HepG2 (cell line): Measurements from ENCODE around the gene CABLES2. TPM values are rescaled to one million over a fixed set of nuclear protein-coding genes. Genes with fewer than 3 reads are reported as not detected.

ENCODE experiments used
- ATAC-seq: fragments of 200-7000 bp; cut with Tn5 transposase; 3 replicates; pipeline ENCODE4 v1.9.1; 2020; ENCODE audit warnings: mild to moderate bottlenecking, moderate library complexity
- BruUV-seq: library from RNA; stranded (reverse); fragments of 400-500 nt; replicated peaks from 2 replicates; lab custom pipeline; 2021; lab: Mats Ljungman, UMichigan
- CTCF ChIA-PET: fragments of 300-600 bp; formaldehyde crosslinking; extraction: SDS; loops from one replicate; lab custom pipeline; 2021; ENCODE audit warnings: low total read pairs, inconsistent platforms, low intra/inter-chr PET ratio; lab: Yijun Ruan, JAX
- POLR2A ChIA-PET: fragments of 350-600 bp; sonication (Branson Sonifier 250); formaldehyde crosslinking; loops from one replicate; lab custom pipeline; 2020; ENCODE audit warnings: antibody characterized with exemption, inconsistent platforms; lab: Yijun Ruan, JAX
- DNase-seq: peaks from one replicate; pipeline ENCODE4 v3.0.0-alpha.2; 2015; ENCODE audit warnings: low spot score
- FAIRE-seq: peaks from 3 replicates; lab custom pipeline; 2011; peaks lifted over from hg19 to GRCh38; lab: Jason Lieb, UNC
- H2AFZ ChIP-seq: one replicate; pipeline ENCODE4 v1.6.1; 2011; ENCODE audit warnings: low read length, inconsistent platforms
- H3K27ac ChIP-seq: fragments of 300-600 bp; 3 replicates; pipeline ENCODE4 v1.8.0; 2011; ENCODE audit warnings: mixed run types, mild to moderate bottlenecking, mixed read lengths, low read length, inconsistent platforms; ENCODE audit not compliant: insufficient read depth; ENCODE audit errors: extremely low read length
- H3K27me3 ChIP-seq, 2 experiments: fragments of 200-600 bp in 1 of 2; 2 replicates in 1 of 2; 3 replicates in 1 of 2; pipeline versions ENCODE4 v1.6.0 to v1.8.0; 2011; ENCODE audit warnings: low read length in 2 of 2, mild to moderate bottlenecking in 2 of 2, moderate library complexity in 2 of 2, inconsistent platforms in 1 of 2; ENCODE audit not compliant: insufficient read depth in 2 of 2, control insufficient read depth in 1 of 2
- H3K36me3 ChIP-seq, 2 experiments: fragments of 200-600 bp in 1 of 2; replicated peaks in 1 of 2; 2 replicates in 1 of 2; 3 replicates in 1 of 2; pipeline versions ENCODE4 v1.5.1 to v1.8.0; 2011; ENCODE audit warnings: low read length in 2 of 2, inconsistent platforms in 1 of 2; ENCODE audit not compliant: insufficient read depth in 2 of 2, control insufficient read depth in 1 of 2
- H3K4me1 ChIP-seq: 2 replicates; pipeline ENCODE4 v1.5.1; 2012; ENCODE audit warnings: low read length, inconsistent platforms; ENCODE audit not compliant: insufficient read depth
- H3K4me2 ChIP-seq: 2 replicates; pipeline ENCODE4 v1.6.0; 2011; ENCODE audit warnings: low read depth, low read length, inconsistent platforms
- H3K4me3 ChIP-seq, 3 experiments: fragments of 200-600 bp in 1 of 3; sonication (generic), shearing (Covaris generic) in 1 of 3; replicated peaks in 1 of 3; 2 replicates each; pipeline ENCODE4 v1.5.1; 2011 to 2016; ENCODE audit warnings: low read length in 3 of 3, inconsistent platforms in 2 of 3, low read depth in 2 of 3, mild to moderate bottlenecking in 2 of 3, control low read depth in 1 of 3, mixed read lengths in 1 of 3; ENCODE audit not compliant: insufficient read depth in 1 of 3
- H3K79me2 ChIP-seq: one replicate; pipeline ENCODE4 v1.6.1; 2011; ENCODE audit warnings: low read length, inconsistent platforms; ENCODE audit not compliant: insufficient read depth
- H3K9ac ChIP-seq: 2 replicates; pipeline ENCODE4 v1.6.0; 2011; ENCODE audit warnings: mild to moderate bottlenecking, low read depth, low read length, inconsistent platforms; ENCODE audit not compliant: insufficient read depth
- H3K9me3 ChIP-seq: 2 replicates; pipeline ENCODE4 v1.5.1; 2012; ENCODE audit warnings: mild to moderate bottlenecking, low read length
- H4K20me1 ChIP-seq: 2 replicates; pipeline ENCODE4 v1.6.0; 2011; ENCODE audit warnings: inconsistent platforms, mild to moderate bottlenecking, low read length, moderate library complexity; ENCODE audit not compliant: insufficient read depth
- CBFB ChIP-seq: sonication (generic); formaldehyde crosslinking; IDR thresholded peaks from 2 replicates; pipeline ENCODE4 v1.4.0; 2020; ENCODE audit warnings: missing genetic modification reagents
- EZH2 ChIP-seq: conservative IDR thresholded peaks from 2 replicates; pipeline ENCODE4 v1.6.1; 2012; ENCODE audit warnings: mild to moderate bottlenecking, low read depth, low read length, moderate library complexity
- HDAC1 ChIP-seq: sonication (generic); formaldehyde crosslinking; IDR thresholded peaks from 2 replicates; pipeline ENCODE4 v1.5.1; 2020; ENCODE audit warnings: mild to moderate bottlenecking, missing genetic modification reagents
- KAT2B ChIP-seq: fragments of 150-350 bp; IDR thresholded peaks from 2 replicates; pipeline ENCODE4 v1.6.1; 2014; ENCODE audit warnings: low read depth, low read length, borderline replicate concordance
- NFRKB ChIP-seq: fragments of 450-650 bp; IDR thresholded peaks from 2 replicates; pipeline ENCODE4 v1.6.1; 2017
- RBM22 ChIP-seq: fragments of 200-400 bp; formaldehyde crosslinking; optimal IDR thresholded peaks from 2 replicates; pipeline ENCODE3; 2017; ENCODE audit warnings: mild to moderate bottlenecking, low read length, moderate library complexity
- SOX5 ChIP-seq: IDR thresholded peaks from 2 replicates; pipeline ENCODE4 v1.6.1; 2016; ENCODE audit warnings: borderline replicate concordance
- SRSF1 ChIP-seq: fragments of 200-400 bp; formaldehyde crosslinking; optimal IDR thresholded peaks from 2 replicates; pipeline ENCODE3; 2017; ENCODE audit warnings: mild to moderate bottlenecking, low read depth, low read length, moderate library complexity
- ZKSCAN1 ChIP-seq: fragments of 150-350 bp; IDR thresholded peaks from 2 replicates; pipeline ENCODE4 v1.6.1; 2014; ENCODE audit warnings: low read length
- ZNF3 ChIP-seq: IDR thresholded peaks from 2 replicates; pipeline ENCODE4 v1.7.0; 2017; ENCODE audit warnings: inconsistent platforms
- ZNF552 ChIP-seq: sonication (generic); formaldehyde crosslinking; IDR thresholded peaks from 2 replicates; pipeline ENCODE4 v1.9.0; 2022; ENCODE audit warnings: missing genetic modification reagents, mild to moderate bottlenecking, borderline replicate concordance
- ZNF75D ChIP-seq: sonication (generic); formaldehyde crosslinking; IDR thresholded peaks from 2 replicates; pipeline ENCODE4 v1.8.1; 2023; ENCODE audit warnings: missing genetic modification reagents, mild to moderate bottlenecking, borderline replicate concordance
- ZNF772 ChIP-seq: sonication (generic); formaldehyde crosslinking; IDR thresholded peaks from 2 replicates; pipeline ENCODE4 v1.5.0; 2020; ENCODE audit warnings: mild to moderate bottlenecking, missing genetic modification reagents
- ZNF850 ChIP-seq: sonication (generic); formaldehyde crosslinking; conservative IDR thresholded peaks from 2 replicates; pipeline ENCODE4 v1.9.0; 2021; ENCODE audit warnings: mild to moderate bottlenecking, missing genetic modification reagents
- WGBS: methylation state at CpG from one replicate; pipeline ENCODE4 v1.1.6; 2017; ENCODE audit warnings: low lambda C conversion rate; 5-methylcytosine and 5-hydroxymethylcytosine counted together
- in situ Hi-C: cut with HindIII; loops from 2 replicates; pipeline ENCODE4 v1.10.0; 2017; ENCODE audit warnings: low pct_unique_long_range_greater_than_20kb; ENCODE audit not compliant: extremely low pct_ligation_motif_present
- intact Hi-C: fragments of 100-400 bp; cut with micrococcal nuclease; formaldehyde crosslinking; loops from one replicate; pipeline ENCODE4 v1.10.0; 2022; ENCODE audit not compliant: unreplicated experiment
- polyA plus RNA-seq, 8 experiments: library from polyadenylated mRNA; depleted of rRNA in 3 of 8; stranded (reverse) in 7 of 8; unstranded in 1 of 8; fragments of >200 nt; fragmentation: Illumina TruSeq in 4 of 8; extraction: Trizol in 4 of 8; gene quantifications; 2 replicates each; pipeline versions ENCODE4 v1.2.1 to v1.2.3, GENCODE V29; 2011 to 2016; ENCODE audit warnings: low read depth in 4 of 8, missing spikeins in 1 of 8, mixed read lengths in 1 of 8; ENCODE audit not compliant: insufficient read depth in 1 of 8
- total RNA-seq, 5 experiments: library from RNA; depleted of rRNA; stranded (reverse); fragments of >200 nt; fragmentation: Illumina TruSeq; extraction: Trizol; gene quantifications; 2 replicates each; pipeline ENCODE4 v1.2.3, GENCODE V29; 2016; ENCODE audit warnings: low read depth in 1 of 5
- TF ChIP-seq, protein P1 (sequence below): sonication (generic); formaldehyde crosslinking; IDR thresholded peaks from 2 replicates; pipeline ENCODE4 v1.4.0; 2020; ENCODE audit warnings: missing genetic modification reagents
- TF ChIP-seq, protein P2 (sequence below): sonication (generic); formaldehyde crosslinking; conservative IDR thresholded peaks from 2 replicates; pipeline ENCODE4 v1.5.0; 2020; ENCODE audit warnings: missing genetic modification reagents
- TF ChIP-seq, protein P3 (sequence below): sonication (generic); formaldehyde crosslinking; IDR thresholded peaks from 2 replicates; pipeline ENCODE4 v1.4.0; 2020; ENCODE audit warnings: mild to moderate bottlenecking, missing genetic modification reagents

CABLES2 gene
- total and polyA plus RNA-seq, 2 of the 13 experiments (the other 11 are each of a cell fraction or from before 2014, with no cell fraction given): 5.2 to 9.7 TPM

DNA sequence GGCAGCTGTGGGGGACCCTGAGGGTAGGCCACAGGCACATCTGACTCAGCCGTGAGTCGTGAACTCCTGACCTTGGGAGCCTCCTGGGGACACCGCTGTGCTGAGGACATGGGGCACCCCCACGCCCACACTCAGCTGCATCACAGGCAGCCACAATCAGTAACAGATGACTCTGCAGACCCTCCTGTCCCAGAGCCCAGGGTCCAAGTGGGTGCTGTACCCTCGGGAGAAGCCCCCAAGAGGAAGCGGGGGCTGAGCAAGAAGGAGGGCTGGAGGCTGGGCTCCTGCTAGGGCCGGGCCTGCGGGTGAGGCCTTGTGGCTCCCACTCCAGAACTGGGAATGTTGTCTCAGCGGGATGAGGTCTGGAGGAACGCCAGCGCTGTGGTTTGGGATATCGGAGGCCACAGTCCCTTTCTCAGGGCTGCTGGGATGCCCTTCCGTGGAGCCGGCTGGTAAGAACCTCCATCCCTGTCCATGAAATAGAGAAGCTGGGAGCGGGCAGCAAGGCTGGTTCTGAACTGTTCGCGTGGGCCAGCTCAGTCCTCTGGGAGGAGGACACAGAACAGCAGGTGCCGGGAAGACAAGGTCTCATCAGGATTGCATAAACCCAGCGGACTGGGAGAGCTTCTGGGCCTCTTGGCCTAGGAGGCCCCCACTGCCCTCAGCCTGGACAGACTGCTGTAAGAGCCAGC lies 36.8 kb downstream of the CABLES2 start:
- Histone ChIP-seq H3K9ac (peak overlapping the region; percentile 90), H3K79me2 (peaks cover 17% of the 10 kb centered on the region), H3K27ac (peak overlapping the region; percentile 95), H4K20me1 (peaks cover 8% of the 10 kb centered on the region; the same call in 1 of the 2 replicates), H3K4me2 (peak overlapping the region; percentile 97), H3K36me3 (no peaks in the 10 kb centered on the region), H3K4me1 (peaks cover 75% of the 10 kb centered on the region), H3K9me3 (no peaks in the 10 kb centered on the region), H2AFZ (no peak overlapping the region), H3K27me3 (no peaks in the 10 kb centered on the region), H3K4me3 (peak overlapping the region; percentile 65 to 95 (median 91))
- ChIA-PET POLR2A (interaction anchor here (0.6 to 10.1 kb wide), 16 partner anchors 12 to 1349 kb away, joined by 3 to 187 read pairs (median 4); partner anchors contain the start of genes ADRM1, MTG2, OSBPL2 and RPS21), CTCF (no interaction called here)
- WGBS: 5% methylated on average over 19 of the region's 19 CpGs
- in situ Hi-C loops: no loop called here
- TSS peak; percentile 37 for BruUV-seq
- peak; percentile 85 for FAIRE-seq
- DNase-seq: no peak
- ATAC-seq: peak; percentile 1
- intact Hi-C loops: loop anchor here (2.0 to 10.0 kb wide), 2 partner anchors 15 to 425 kb away; partner anchors contain the start of gene MRGBP
- TF ChIP-seq ZNF850 (CRISPR knock-in tag): no peak
- TF ChIP-seq CBFB (CRISPR knock-in tag): no peak
- TF ChIP-seq, protein P1, sequence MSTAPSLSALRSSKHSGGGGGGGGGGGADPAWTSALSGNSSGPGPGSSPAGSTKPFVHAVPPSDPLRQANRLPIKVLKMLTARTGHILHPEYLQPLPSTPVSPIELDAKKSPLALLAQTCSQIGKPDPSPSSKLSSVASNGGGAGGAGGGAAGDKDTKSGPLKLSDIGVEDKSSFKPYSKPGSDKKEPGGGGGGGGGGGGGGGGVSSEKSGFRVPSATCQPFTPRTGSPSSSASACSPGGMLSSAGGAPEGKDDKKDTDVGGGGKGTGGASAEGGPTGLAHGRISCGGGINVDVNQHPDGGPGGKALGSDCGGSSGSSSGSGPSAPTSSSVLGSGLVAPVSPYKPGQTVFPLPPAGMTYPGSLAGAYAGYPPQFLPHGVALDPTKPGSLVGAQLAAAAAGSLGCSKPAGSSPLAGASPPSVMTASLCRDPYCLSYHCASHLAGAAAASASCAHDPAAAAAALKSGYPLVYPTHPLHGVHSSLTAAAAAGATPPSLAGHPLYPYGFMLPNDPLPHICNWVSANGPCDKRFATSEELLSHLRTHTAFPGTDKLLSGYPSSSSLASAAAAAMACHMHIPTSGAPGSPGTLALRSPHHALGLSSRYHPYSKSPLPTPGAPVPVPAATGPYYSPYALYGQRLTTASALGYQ (CRISPR knock-in tag): no peak
- TF ChIP-seq SRSF1: peak; percentile 14
- no peak for TF ChIP-seq ZNF75D (CRISPR knock-in tag)
- no peak for TF ChIP-seq ZKSCAN1
- TF ChIP-seq RBM22: peak; percentile 77
- TF ChIP-seq, protein P2, sequence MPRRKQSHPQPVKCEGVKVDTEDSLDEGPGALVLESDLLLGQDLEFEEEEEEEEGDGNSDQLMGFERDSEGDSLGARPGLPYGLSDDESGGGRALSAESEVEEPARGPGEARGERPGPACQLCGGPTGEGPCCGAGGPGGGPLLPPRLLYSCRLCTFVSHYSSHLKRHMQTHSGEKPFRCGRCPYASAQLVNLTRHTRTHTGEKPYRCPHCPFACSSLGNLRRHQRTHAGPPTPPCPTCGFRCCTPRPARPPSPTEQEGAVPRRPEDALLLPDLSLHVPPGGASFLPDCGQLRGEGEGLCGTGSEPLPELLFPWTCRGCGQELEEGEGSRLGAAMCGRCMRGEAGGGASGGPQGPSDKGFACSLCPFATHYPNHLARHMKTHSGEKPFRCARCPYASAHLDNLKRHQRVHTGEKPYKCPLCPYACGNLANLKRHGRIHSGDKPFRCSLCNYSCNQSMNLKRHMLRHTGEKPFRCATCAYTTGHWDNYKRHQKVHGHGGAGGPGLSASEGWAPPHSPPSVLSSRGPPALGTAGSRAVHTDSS: no peak
- TF ChIP-seq NFRKB: no peak
- no peak for TF ChIP-seq SOX5
- TF ChIP-seq KAT2B: no peak
- TF ChIP-seq, protein P3, sequence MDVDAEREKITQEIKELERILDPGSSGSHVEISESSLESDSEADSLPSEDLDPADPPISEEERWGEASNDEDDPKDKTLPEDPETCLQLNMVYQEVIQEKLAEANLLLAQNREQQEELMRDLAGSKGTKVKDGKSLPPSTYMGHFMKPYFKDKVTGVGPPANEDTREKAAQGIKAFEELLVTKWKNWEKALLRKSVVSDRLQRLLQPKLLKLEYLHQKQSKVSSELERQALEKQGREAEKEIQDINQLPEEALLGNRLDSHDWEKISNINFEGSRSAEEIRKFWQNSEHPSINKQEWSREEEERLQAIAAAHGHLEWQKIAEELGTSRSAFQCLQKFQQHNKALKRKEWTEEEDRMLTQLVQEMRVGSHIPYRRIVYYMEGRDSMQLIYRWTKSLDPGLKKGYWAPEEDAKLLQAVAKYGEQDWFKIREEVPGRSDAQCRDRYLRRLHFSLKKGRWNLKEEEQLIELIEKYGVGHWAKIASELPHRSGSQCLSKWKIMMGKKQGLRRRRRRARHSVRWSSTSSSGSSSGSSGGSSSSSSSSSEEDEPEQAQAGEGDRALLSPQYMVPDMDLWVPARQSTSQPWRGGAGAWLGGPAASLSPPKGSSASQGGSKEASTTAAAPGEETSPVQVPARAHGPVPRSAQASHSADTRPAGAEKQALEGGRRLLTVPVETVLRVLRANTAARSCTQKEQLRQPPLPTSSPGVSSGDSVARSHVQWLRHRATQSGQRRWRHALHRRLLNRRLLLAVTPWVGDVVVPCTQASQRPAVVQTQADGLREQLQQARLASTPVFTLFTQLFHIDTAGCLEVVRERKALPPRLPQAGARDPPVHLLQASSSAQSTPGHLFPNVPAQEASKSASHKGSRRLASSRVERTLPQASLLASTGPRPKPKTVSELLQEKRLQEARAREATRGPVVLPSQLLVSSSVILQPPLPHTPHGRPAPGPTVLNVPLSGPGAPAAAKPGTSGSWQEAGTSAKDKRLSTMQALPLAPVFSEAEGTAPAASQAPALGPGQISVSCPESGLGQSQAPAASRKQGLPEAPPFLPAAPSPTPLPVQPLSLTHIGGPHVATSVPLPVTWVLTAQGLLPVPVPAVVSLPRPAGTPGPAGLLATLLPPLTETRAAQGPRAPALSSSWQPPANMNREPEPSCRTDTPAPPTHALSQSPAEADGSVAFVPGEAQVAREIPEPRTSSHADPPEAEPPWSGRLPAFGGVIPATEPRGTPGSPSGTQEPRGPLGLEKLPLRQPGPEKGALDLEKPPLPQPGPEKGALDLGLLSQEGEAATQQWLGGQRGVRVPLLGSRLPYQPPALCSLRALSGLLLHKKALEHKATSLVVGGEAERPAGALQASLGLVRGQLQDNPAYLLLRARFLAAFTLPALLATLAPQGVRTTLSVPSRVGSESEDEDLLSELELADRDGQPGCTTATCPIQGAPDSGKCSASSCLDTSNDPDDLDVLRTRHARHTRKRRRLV (CRISPR knock-in tag): no peak
- TF ChIP-seq HDAC1: no peak; the same call in 1 of the 2 replicates
- peak; percentile 17 for TF ChIP-seq ZNF772 (CRISPR knock-in tag)
- TF ChIP-seq ZNF552 (CRISPR knock-in tag): no peak
- no peak for TF ChIP-seq EZH2
- TF ChIP-seq ZNF3 (CRISPR knock-in tag): 0 out of 2 replicates have a peak, but pooled peaks have one; percentile 12
